Measurements from ENCODE around the gene NDST4.

DNA sequence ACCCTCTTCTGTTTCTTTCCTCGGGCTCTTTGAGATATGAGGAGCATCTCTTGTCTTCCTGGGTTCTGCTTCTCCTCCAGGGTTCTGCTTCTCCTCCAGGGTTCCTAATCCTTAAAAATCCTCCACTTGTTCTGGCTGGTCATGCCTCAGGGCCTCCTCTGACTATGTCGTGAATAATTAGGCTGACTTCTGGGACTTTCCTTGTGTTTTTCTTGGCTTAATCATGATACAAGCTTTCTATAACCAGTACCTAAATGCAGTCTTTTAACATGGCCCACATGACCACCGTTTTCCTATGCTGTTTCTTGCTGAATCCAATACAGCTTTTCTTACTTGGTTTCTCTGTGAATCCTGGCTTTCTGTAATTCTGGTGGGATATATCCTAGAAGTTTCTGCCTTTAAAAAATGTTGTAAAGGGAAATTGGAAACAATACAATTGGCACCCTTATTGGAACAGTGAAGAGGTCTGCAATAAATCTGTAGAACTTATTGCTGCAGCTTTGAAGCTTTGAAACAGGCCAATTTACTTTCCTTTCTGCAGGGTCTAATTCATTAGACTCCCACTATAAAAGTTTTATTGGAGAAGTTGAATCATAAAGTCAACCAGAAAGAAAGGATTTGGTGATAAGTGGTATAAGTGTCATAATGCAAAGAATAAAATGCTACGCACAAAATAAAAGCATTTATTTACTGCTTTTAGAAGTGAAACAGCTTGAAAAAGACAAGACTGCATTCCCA, 301.7 kb downstream of the NDST4 start:
- TF ChIP-seq POLR2A (IDR thresholded peaks at IDR 0.05) = no peak
- TF ChIP-seq, protein P1, sequence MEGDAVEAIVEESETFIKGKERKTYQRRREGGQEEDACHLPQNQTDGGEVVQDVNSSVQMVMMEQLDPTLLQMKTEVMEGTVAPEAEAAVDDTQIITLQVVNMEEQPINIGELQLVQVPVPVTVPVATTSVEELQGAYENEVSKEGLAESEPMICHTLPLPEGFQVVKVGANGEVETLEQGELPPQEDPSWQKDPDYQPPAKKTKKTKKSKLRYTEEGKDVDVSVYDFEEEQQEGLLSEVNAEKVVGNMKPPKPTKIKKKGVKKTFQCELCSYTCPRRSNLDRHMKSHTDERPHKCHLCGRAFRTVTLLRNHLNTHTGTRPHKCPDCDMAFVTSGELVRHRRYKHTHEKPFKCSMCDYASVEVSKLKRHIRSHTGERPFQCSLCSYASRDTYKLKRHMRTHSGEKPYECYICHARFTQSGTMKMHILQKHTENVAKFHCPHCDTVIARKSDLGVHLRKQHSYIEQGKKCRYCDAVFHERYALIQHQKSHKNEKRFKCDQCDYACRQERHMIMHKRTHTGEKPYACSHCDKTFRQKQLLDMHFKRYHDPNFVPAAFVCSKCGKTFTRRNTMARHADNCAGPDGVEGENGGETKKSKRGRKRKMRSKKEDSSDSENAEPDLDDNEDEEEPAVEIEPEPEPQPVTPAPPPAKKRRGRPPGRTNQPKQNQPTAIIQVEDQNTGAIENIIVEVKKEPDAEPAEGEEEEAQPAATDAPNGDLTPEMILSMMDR (IDR thresholded peaks at IDR 0.05) = no peak
